GM12878 (cell line): ENCODE results near the gene RTEL1. TPM values are rescaled to one million over a fixed set of nuclear protein-coding genes. Genes with fewer than 3 reads are reported as not detected.

ENCODE experiments used
- ASH2L ChIP-seq: fragments of 300-600, 200-600 bp; sonication (generic); IDR thresholded peaks from 2 replicates; pipeline ENCODE4 v1.6.1; 2017; ENCODE audit warnings: low read depth, mild to moderate bottlenecking, borderline replicate concordance
- EP300 ChIP-seq, 2 experiments: fragments of 150-350 bp in 1 of 2; IDR thresholded peaks; 2 replicates each; pipeline ENCODE4 v1.6.1; 2011 to 2012; ENCODE audit warnings: low read depth in 2 of 2, low read length in 2 of 2, borderline replicate concordance in 1 of 2, improper control_type of control experiment in 1 of 2, inconsistent platforms in 1 of 2; ENCODE audit not compliant: control insufficient read depth in 1 of 2
- HDGF ChIP-seq: fragments of 450-650 bp; IDR thresholded peaks from 2 replicates; pipeline ENCODE4 v1.6.1; 2016; ENCODE audit warnings: antibody characterized with exemption
- IKZF1 ChIP-seq: fragments of 450-650 bp; conservative IDR thresholded peaks from 2 replicates; pipeline ENCODE4 v1.6.1; 2017; ENCODE audit warnings: antibody characterized with exemption, mild to moderate bottlenecking
- KLF5 ChIP-seq: fragments of 450-650 bp; IDR thresholded peaks from 2 replicates; pipeline ENCODE4 v1.6.1; 2014; ENCODE audit warnings: mild to moderate bottlenecking; ENCODE audit not compliant: partially characterized antibody
- MYB ChIP-seq: fragments of 150-350 bp; IDR thresholded peaks from 2 replicates; pipeline ENCODE4 v1.6.1; 2014; ENCODE audit warnings: mild to moderate bottlenecking, low read depth, low read length, borderline replicate concordance
- RB1 ChIP-seq: fragments of 450-650 bp; formaldehyde crosslinking; IDR thresholded peaks from 2 replicates; pipeline ENCODE4 v1.6.1; 2017; ENCODE audit warnings: mild to moderate bottlenecking, borderline replicate concordance
- RBBP5 ChIP-seq: fragments of 200-600 bp; sonication (generic); conservative IDR thresholded peaks from 2 replicates; pipeline ENCODE4 v1.6.1; 2016
- TAF1 ChIP-seq: IDR thresholded peaks from 2 replicates; pipeline ENCODE4 v1.6.1; 2011; ENCODE audit warnings: mild to moderate bottlenecking, low read depth, low read length, borderline replicate concordance
- YY1 ChIP-seq: IDR thresholded peaks from 2 replicates; pipeline ENCODE4 v1.6.1; 2011; ENCODE audit warnings: low read depth, mild to moderate bottlenecking, low read length
- ZBED1 ChIP-seq: IDR thresholded peaks from 2 replicates; pipeline ENCODE4 v1.6.1; 2016; ENCODE audit warnings: borderline replicate concordance
- polyA plus RNA-seq, 11 experiments: library from polyadenylated mRNA; depleted of rRNA in 4 of 11; unstranded in 6 of 11; stranded (reverse) in 5 of 11; fragments of >200 nt; fragmentation: Nextera tagmentation in 4 of 11; fragmentation: Illumina TruSeq in 1 of 11; extraction: Ambion mirVana in 4 of 11; extraction: Trizol in 1 of 11; gene quantifications; 1 replicate in 1 of 11; 2 replicates in 10 of 11; pipeline versions ENCODE4 v1.2.1 to v1.2.3, GENCODE V29; 2011 to 2016; ENCODE audit warnings: inconsistent platforms in 2 of 11, missing spikeins in 2 of 11, low read depth in 1 of 11
- total RNA-seq, 4 experiments: library from RNA; depleted of rRNA in 3 of 4; stranded (reverse); fragments of >200 nt in 3 of 4; fragmentation: Illumina TruSeq in 1 of 4; extraction: Trizol in 1 of 4; gene quantifications; 2 replicates each; pipeline versions ENCODE4 v1.2.1 to v1.2.3, GENCODE V29; 2013 to 2021
- TF ChIP-seq, protein P1 (sequence below): IDR thresholded peaks from 2 replicates; pipeline ENCODE4 v1.6.1; 2012; ENCODE audit warnings: improper control_type of control experiment, low read depth, low read length; ENCODE audit not compliant: insufficient replicate concordance
- TF ChIP-seq, protein P2 (sequence below): fragments of 450-650 bp; formaldehyde crosslinking; IDR thresholded peaks from 2 replicates; pipeline ENCODE4 v1.4.0; 2020; ENCODE audit warnings: mild to moderate bottlenecking, moderate library complexity
- TF ChIP-seq, protein P3 (sequence below): IDR thresholded peaks from 2 replicates; pipeline ENCODE4 v1.6.1; 2012; ENCODE audit warnings: low read depth, low read length, improper control_type of control experiment
- TF ChIP-seq, protein P4 (sequence below): fragments of 450-650 bp; IDR thresholded peaks from 2 replicates; pipeline ENCODE4 v1.6.1; 2017; ENCODE audit warnings: mild to moderate bottlenecking, moderate library complexity

RTEL1 gene
- total and polyA plus RNA-seq, 10 of the 15 experiments (the other 5 are each of a cell fraction or from before 2014, with no cell fraction given) = 0.40 to 37.2 (median 15.6) TPM; not detected in 1

DNA sequence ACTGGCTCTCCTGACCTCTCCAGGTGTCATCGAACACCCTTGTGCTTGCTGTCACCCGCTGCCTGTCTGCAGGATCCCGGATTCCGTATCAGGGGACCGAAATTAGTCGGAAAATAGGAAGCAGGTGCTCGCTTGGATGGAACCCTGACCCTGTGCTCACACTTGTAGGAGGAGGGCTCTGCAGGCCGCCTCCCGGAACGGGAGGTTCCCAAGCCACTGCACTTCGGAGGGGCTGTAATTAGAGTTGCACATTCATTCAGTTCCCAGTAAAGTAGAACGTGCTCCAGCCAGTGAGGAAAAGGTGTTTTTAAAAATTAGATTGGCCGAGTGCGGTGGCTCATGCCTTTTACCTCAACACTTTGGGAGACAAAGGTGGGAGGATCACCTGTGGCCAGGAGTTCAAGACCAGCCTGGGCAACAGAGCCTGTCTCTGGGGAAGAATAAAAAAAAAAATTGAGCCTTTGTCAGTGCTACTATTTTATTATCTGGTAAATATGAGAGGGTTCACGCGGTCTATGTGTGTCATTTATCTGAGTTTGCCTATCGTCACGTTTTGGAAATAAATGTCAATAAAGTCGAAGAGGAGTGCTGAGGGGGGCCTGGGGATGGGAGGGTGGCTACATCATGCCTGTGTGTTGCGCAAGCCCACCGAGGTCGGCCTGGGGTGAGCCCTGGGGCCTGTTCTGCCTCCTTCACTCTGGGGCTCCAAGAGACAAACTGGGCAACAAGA is 29.7 kb upstream of the RTEL1 start (continued):
- peak; percentile 22; the same call in 1 of the 2 replicates for TF ChIP-seq ZBED1
- TF ChIP-seq, protein P1, sequence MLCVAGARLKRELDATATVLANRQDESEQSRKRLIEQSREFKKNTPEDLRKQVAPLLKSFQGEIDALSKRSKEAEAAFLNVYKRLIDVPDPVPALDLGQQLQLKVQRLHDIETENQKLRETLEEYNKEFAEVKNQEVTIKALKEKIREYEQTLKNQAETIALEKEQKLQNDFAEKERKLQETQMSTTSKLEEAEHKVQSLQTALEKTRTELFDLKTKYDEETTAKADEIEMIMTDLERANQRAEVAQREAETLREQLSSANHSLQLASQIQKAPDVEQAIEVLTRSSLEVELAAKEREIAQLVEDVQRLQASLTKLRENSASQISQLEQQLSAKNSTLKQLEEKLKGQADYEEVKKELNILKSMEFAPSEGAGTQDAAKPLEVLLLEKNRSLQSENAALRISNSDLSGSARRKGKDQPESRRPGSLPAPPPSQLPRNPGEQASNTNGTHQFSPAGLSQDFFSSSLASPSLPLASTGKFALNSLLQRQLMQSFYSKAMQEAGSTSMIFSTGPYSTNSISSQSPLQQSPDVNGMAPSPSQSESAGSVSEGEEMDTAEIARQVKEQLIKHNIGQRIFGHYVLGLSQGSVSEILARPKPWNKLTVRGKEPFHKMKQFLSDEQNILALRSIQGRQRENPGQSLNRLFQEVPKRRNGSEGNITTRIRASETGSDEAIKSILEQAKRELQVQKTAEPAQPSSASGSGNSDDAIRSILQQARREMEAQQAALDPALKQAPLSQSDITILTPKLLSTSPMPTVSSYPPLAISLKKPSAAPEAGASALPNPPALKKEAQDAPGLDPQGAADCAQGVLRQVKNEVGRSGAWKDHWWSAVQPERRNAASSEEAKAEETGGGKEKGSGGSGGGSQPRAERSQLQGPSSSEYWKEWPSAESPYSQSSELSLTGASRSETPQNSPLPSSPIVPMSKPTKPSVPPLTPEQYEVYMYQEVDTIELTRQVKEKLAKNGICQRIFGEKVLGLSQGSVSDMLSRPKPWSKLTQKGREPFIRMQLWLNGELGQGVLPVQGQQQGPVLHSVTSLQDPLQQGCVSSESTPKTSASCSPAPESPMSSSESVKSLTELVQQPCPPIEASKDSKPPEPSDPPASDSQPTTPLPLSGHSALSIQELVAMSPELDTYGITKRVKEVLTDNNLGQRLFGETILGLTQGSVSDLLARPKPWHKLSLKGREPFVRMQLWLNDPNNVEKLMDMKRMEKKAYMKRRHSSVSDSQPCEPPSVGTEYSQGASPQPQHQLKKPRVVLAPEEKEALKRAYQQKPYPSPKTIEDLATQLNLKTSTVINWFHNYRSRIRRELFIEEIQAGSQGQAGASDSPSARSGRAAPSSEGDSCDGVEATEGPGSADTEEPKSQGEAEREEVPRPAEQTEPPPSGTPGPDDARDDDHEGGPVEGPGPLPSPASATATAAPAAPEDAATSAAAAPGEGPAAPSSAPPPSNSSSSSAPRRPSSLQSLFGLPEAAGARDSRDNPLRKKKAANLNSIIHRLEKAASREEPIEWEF = no peak
- TF ChIP-seq IKZF1 = peak; percentile 77
- TF ChIP-seq, protein P2, sequence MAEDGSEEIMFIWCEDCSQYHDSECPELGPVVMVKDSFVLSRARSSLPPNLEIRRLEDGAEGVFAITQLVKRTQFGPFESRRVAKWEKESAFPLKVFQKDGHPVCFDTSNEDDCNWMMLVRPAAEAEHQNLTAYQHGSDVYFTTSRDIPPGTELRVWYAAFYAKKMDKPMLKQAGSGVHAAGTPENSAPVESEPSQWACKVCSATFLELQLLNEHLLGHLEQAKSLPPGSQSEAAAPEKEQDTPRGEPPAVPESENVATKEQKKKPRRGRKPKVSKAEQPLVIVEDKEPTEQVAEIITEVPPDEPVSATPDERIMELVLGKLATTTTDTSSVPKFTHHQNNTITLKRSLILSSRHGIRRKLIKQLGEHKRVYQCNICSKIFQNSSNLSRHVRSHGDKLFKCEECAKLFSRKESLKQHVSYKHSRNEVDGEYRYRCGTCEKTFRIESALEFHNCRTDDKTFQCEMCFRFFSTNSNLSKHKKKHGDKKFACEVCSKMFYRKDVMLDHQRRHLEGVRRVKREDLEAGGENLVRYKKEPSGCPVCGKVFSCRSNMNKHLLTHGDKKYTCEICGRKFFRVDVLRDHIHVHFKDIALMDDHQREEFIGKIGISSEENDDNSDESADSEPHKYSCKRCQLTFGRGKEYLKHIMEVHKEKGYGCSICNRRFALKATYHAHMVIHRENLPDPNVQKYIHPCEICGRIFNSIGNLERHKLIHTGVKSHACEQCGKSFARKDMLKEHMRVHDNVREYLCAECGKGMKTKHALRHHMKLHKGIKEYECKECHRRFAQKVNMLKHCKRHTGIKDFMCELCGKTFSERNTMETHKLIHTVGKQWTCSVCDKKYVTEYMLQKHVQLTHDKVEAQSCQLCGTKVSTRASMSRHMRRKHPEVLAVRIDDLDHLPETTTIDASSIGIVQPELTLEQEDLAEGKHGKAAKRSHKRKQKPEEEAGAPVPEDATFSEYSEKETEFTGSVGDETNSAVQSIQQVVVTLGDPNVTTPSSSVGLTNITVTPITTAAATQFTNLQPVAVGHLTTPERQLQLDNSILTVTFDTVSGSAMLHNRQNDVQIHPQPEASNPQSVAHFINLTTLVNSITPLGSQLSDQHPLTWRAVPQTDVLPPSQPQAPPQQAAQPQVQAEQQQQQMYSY (CRISPR knock-in tag) = no peak
- TF ChIP-seq ASH2L = no peak
- TF ChIP-seq, protein P3, sequence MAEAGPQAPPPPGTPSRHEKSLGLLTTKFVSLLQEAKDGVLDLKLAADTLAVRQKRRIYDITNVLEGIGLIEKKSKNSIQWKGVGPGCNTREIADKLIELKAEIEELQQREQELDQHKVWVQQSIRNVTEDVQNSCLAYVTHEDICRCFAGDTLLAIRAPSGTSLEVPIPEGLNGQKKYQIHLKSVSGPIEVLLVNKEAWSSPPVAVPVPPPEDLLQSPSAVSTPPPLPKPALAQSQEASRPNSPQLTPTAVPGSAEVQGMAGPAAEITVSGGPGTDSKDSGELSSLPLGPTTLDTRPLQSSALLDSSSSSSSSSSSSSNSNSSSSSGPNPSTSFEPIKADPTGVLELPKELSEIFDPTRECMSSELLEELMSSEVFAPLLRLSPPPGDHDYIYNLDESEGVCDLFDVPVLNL = no peak
- TF ChIP-seq HDGF = no peak
- TF ChIP-seq RB1 = no peak; the same call in 1 of the 2 replicates
- no peak for TF ChIP-seq RBBP5
- no peak for TF ChIP-seq MYB
- TF ChIP-seq EP300 (IDR thresholded peaks at IDR 0.05; ENCODE audit: borderline replicate concordance in 1 of 2, control insufficient read depth in 1 of 2, low read depth in 2 of 2, low read length in 2 of 2) = no peak
- TF ChIP-seq, protein P4, sequence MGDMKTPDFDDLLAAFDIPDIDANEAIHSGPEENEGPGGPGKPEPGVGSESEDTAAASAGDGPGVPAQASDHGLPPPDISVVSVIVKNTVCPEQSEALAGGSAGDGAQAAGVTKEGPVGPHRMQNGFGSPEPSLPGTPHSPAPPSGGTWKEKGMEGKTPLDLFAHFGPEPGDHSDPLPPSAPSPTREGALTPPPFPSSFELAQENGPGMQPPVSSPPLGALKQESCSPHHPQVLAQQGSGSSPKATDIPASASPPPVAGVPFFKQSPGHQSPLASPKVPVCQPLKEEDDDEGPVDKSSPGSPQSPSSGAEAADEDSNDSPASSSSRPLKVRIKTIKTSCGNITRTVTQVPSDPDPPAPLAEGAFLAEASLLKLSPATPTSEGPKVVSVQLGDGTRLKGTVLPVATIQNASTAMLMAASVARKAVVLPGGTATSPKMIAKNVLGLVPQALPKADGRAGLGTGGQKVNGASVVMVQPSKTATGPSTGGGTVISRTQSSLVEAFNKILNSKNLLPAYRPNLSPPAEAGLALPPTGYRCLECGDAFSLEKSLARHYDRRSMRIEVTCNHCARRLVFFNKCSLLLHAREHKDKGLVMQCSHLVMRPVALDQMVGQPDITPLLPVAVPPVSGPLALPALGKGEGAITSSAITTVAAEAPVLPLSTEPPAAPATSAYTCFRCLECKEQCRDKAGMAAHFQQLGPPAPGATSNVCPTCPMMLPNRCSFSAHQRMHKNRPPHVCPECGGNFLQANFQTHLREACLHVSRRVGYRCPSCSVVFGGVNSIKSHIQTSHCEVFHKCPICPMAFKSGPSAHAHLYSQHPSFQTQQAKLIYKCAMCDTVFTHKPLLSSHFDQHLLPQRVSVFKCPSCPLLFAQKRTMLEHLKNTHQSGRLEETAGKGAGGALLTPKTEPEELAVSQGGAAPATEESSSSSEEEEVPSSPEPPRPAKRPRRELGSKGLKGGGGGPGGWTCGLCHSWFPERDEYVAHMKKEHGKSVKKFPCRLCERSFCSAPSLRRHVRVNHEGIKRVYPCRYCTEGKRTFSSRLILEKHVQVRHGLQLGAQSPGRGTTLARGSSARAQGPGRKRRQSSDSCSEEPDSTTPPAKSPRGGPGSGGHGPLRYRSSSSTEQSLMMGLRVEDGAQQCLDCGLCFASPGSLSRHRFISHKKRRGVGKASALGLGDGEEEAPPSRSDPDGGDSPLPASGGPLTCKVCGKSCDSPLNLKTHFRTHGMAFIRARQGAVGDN = peak; percentile 74
- TF ChIP-seq YY1 = peak; percentile 84
- peak; percentile 93 for TF ChIP-seq TAF1
- TF ChIP-seq KLF5 = peak; percentile 50
